HTERT RPE-1 (cell line): Measurements from ENCODE around the gene CAMK1D.

Experiments used
- in situ Hi-C: fragments of 300-500 bp; cut with MboI; formaldehyde crosslinking; loops from 4 replicates; pipeline ENCODE4 v1.14.3; 2020; ENCODE audit warnings: low sequenced_read_pairs

CAMK1D gene

DNA sequence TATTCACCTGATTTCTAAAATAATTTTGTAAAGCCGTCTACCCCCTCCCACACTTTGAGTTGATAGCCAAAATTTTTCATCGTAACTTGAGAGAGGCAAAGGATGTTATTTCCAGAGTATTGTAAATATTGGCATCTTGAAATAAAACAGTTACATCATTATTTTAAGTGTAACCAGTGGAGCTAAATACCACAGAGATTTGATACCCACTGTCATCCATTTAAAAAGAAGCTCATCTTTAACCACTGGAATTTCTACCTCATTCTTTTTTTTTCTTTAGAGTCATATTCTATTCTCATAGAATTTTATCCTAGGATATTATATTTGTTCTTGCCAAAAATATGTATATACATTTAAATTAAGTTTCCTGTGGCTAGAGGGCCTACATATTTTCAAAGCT lies 48.6 kb downstream of the CAMK1D start:
- in situ Hi-C loops: no loop called here

DNA sequence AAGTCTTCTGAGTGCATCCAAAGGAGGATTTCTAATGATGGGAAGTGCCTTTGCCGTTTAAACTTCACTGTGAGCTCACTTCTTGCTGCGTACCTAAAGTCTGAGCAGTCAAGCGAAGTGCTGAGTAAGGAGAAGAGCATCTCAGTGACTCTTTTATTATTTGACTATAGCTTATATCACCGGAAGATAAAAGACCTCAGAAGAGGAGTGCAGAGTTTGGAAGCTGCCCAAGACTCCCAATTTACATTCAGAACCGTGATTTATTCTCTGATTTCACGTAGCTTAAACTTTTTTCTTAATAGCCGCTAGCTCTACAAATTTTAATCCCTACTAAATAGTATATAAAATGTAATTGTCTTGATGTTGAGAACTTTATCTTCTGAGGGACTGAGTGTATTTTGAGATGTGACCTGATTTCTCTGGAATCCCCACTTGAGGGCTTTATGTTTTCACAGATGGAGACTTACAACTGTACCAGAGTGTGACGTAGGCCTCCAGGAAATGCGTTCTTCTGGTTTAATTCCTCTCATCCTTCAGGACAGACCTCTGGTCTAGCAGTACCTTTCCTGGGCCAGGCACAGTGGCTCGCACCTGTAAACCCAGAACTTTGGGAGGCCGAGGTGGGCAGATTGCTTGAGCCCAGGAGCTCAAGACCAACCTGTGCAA lies 51.1 kb downstream of the CAMK1D start:
- in situ Hi-C loops: no loop called here

- in situ Hi-C loops: no loop called here
Measured at GRCh38 chr10:12401466-12401865, 52.1 kb downstream of the CAMK1D start.

GRCh38 chr10:12403119-12403518 lies 53.8 kb downstream of the CAMK1D start:
- in situ Hi-C loops: no loop called here

DNA sequence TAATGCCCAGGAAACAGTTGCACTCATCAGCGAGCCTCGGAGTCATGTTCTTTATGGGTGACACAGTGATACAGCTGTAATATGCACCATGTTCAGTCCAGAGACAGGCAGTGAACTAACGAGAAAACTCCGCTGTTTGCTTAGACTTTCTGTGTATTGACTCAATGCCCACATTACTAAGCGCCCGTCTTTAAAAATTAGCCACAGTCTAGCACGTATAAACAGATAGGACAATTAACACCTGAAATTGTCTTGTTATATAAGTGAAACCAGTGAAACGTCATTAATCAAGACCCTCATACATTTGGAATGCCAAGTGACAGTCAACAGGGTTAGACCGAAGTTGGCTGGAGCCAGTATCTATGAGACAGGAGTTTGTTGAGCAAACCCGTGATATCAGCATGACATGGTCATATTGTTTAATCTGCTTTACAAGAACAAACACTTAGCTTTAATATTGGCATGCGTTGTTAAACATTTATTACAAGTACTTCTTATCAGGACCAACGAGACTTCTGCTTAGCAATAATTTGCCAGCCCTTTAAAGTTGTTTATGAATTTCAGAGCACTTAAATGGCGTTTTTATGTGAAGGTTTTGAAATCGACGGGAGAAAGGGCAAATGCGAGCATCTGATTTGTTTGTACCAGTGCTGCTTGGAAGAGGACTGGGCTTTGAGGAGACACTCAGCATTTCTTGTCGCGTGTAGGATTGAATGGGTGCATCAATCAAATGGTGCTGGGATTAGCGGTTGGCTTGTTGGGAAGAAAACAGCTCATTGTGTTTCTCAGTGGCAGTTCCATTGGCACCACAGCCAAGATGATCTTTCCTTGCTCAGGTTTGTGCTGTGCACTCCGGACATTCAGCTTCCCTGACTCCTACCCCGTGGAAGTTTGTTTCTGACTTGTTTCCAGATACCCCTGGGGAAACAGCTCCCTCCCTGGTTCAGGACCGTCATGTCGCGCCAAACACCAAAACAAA lies 56.3 kb downstream of the CAMK1D start:
- in situ Hi-C loops: no loop called here

- in situ Hi-C loops: no loop called here
Measured at GRCh38 chr10:12406764-12407400, 57.5 kb downstream of the CAMK1D start.

GRCh38 chr10:12408472-12408871 lies 59.1 kb downstream of the CAMK1D start:
- in situ Hi-C loops: no loop called here

- in situ Hi-C loops: no loop called here
Measured at GRCh38 chr10:12409161-12409560, 59.8 kb downstream of the CAMK1D start.

- in situ Hi-C loops: no loop called here
Measured at GRCh38 chr10:12409613-12410012, 60.3 kb downstream of the CAMK1D start.

- in situ Hi-C loops: no loop called here
Measured at GRCh38 chr10:12412666-12413368, 63.5 kb downstream of the CAMK1D start.

GRCh38 chr10:12413369-12413711 lies 64.0 kb downstream of the CAMK1D start:
- in situ Hi-C loops: no loop called here

DNA sequence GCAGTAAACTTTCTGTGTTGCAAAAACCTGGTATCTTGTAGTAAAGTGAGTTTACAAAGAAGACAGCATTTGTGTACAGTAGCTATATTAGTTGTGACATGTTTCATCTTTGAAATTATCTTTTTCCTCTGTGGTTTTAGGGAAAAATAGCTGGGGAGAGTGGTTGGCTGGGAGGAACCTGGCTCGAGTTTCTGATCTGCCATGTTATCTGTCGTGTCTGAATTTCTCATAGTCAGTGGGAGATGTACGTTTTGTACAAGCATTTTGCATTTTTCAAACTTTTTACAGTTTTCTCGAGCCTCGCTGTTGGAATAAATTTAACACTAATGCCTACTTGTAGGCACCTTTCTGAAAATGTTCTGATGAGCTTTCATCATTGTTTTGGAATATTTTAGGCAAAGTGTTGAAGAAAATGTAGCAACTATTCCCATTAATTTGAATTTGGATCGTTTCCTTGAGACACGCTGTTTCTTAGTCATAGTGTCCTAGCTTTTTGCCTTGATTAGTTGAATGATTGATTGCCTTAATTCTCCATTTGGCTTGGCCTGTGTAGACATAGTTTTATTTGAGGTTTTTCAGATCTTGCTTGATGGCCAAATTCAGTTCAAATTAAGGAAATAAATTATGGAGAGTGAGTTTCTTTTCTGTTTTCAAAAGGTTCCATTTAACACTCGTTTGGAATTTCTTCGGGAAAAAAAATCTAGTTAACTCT lies 65.1 kb downstream of the CAMK1D start:
- in situ Hi-C loops: no loop called here

- in situ Hi-C loops: no loop called here
Measured at GRCh38 chr10:12416344-12417050, 67.2 kb downstream of the CAMK1D start.

GRCh38 chr10:12417331-12417730 lies 68.0 kb downstream of the CAMK1D start:
- in situ Hi-C loops: no loop called here

DNA sequence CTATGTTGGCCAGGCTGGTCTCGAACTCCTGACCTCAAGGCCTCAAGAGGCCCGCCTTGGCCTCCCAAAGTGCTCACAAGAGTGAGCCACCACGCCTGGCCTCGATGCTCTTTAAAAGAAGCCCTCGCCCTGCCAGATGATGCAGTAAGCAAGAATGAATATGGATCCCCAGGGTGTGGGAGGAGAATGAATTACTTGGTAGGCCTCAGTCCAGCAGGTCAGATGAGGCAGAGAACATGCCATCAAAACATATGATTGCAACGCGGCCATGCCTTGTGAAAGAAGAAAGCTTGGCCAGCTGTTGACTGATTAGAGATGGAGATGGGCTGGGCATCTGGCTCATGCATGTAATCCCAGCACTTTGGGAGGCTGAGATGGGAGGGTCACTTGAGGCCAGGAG lies 68.7 kb downstream of the CAMK1D start:
- in situ Hi-C loops: no loop called here

DNA sequence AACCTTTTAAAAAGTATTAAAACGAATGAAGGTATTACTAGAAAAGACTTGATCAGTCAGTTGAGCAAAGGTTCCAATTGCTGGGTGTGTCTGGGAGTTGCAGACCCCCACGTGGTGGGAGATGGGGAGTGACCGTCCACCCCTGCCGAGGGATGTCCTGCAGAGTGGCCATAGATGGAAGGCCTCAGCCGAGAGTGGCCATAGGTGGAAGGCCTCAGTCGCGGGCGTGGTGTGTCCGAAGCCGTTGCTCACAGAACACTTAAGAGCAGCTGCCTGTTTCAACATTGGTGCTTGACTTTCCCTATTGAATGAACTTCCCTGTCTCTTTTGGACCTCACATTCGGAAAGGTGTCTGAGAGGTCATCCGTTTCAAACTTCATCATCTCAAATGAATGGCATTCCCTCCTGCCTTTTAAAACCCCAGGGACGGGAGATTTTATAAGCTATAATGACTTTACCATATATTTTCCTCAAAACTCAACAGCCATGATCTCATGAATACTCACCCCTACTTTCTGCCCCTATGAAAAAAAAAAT lies 69.4 kb downstream of the CAMK1D start:
- in situ Hi-C loops: no loop called here

- in situ Hi-C loops: no loop called here
Measured at GRCh38 chr10:12419262-12419847, 70.0 kb downstream of the CAMK1D start.

- in situ Hi-C loops: no loop called here
Measured at GRCh38 chr10:12420530-12421120, 71.3 kb downstream of the CAMK1D start.

DNA sequence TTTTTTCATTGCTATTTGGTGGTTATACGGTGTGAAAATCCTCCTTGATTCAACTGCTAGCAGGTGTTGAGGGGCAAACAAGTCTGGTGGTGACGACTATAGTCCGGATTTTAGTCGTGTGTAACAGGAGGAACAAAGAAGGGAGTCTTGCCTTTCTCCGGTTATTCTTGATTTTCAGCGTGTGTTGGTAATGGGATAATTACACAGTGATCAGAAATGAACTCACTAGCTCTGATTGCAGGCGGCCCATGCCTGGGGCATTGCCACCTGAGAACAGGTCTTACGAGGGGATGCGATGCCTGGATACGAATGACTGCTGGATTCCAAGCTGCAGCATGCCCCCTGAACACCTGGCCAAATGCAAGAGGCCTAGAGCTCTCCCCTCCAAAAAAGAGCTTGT lies 72.8 kb downstream of the CAMK1D start:
- in situ Hi-C loops: no loop called here
